GM06990 (cell line): ENCODE data around the gene MYO16.
"Not testable (repeated sequence)": the region's sequence is repeated elsewhere in the genome, so short reads cannot be mapped to it uniquely, and the experiment has no call there.

Experiments used
- DNase-seq: peaks from one replicate; pipeline ENCODE4 v3.0.0-alpha.2; 2011; ENCODE audit not compliant: insufficient read length; ENCODE audit errors: extremely low read depth
- H3K27me3 ChIP-seq: replicated peaks from 2 replicates; pipeline ENCODE4 v1.6.0; 2011; ENCODE audit warnings: low read length; ENCODE audit not compliant: control insufficient read depth, insufficient read depth
- H3K36me3 ChIP-seq: 2 replicates; pipeline ENCODE4 v1.5.1; 2011; ENCODE audit warnings: low read length; ENCODE audit not compliant: control insufficient read depth, insufficient read depth
- H3K4me3 ChIP-seq: replicated peaks from 2 replicates; pipeline ENCODE4 v1.5.1; 2011; ENCODE audit warnings: low read depth, mild to moderate bottlenecking, control low read depth, low read length
- CTCF ChIP-seq: IDR thresholded peaks from 2 replicates; pipeline ENCODE4 v1.5.1; 2011; ENCODE audit warnings: low read length, control low read depth, mild to moderate bottlenecking, inconsistent platforms; ENCODE audit not compliant: insufficient read depth, poor library complexity, severe bottlenecking

The MYO16 gene

GRCh38 chr13:108984251-108984920 lies 355.0 kb downstream of the MYO16 start:
- no peak for DNase-seq
- H3K27me3 ChIP-seq, result no peaks in the 10 kb centered on the region
- TF ChIP-seq CTCF, result no peak
- H3K4me3 ChIP-seq, result no peak overlapping the region
- H3K36me3 ChIP-seq, result no peaks in the 10 kb centered on the region

GRCh38 chr13:108985166-108985565 lies 355.8 kb downstream of the MYO16 start:
- no peak overlapping the region for H3K4me3 ChIP-seq
- H3K36me3 ChIP-seq, result no peaks in the 10 kb centered on the region
- no peak for DNase-seq
- H3K27me3 ChIP-seq, result no peaks in the 10 kb centered on the region
- no peak for TF ChIP-seq CTCF

GRCh38 chr13:108987517-108987916 lies 358.1 kb downstream of the MYO16 start:
- Histone ChIP-seq H3K36me3 (no peaks in the 10 kb centered on the region), H3K27me3 (no peaks in the 10 kb centered on the region), H3K4me3 (no peak overlapping the region)
- TF ChIP-seq CTCF, result no peak
- DNase-seq, result no peak

GRCh38 chr13:108987944-108988343 lies 358.5 kb downstream of the MYO16 start:
- DNase-seq, result no peak
- Histone ChIP-seq H3K27me3 (no peaks in the 10 kb centered on the region), H3K4me3 (no peak overlapping the region)

GRCh38 chr13:108991416-108991815 lies 362.0 kb downstream of the MYO16 start:
- H3K4me3 ChIP-seq, H3K27me3 ChIP-seq, DNase-seq, H3K36me3 ChIP-seq: not testable (repeated sequence)

More at GRCh38 chr13:108987944-108988343, 358.5 kb downstream of the MYO16 start:
- H3K36me3 ChIP-seq, result no peaks in the 10 kb centered on the region
- TF ChIP-seq CTCF, result no peak

GRCh38 chr13:108993346-108993745 lies 363.9 kb downstream of the MYO16 start:
- Histone ChIP-seq H3K36me3 (no peaks in the 10 kb centered on the region), H3K27me3 (no peaks in the 10 kb centered on the region), H3K4me3 (no peak overlapping the region)
- no peak for TF ChIP-seq CTCF
- no peak for DNase-seq
